ENCODE results near the gene MORN1.
A peak's percentile ranks its signal among the peaks of the same experiment; 100 is the strongest.

Gene MORN1

DNA sequence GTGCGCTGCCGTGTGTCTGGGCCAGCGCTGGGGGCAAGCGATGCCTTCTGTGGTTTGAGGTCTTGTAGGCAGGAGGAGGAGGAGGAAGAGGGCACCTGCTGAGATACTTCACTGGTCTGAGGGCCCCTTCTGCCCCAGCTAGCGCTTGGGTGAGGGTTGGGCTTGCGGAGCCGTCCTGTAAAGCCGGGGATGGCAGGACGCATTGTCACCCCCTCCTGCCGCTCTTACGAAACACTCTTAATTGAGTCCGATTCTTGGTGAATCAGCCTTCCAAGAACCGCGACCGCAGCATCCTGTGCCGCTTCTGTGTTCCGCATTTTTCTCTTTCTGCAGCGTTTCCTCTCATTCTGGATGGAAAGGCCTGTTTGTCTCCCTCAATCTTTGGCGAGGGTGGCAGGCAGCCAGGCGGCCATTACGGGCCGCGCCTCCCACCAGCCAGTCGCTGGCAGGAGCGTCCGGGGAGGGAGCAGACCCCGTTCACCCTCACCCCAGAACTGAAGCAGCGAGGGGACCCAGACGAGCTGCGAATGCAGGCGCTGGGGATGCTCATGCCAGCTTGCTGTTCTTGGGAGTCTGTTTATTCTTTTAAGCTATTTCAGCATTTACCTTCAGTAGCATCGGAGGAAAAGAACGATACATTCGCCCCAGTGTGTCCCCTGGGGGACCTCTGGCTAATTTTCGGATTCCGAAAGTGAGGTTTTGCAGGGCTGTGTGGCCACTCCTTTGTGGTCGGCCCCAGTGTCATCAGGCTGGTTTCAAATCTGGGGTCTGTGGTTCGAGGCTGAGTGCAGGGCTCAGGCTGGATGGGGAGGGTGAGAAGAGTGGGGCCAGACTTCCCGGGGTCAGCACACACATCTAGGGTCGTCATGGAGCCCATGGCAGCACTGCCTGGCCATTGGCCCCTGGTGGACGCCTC, 100.5 kb downstream of the MORN1 start:
- DNase-seq (ENCODE audit: low spot score) = peak; percentile 86

DNA sequence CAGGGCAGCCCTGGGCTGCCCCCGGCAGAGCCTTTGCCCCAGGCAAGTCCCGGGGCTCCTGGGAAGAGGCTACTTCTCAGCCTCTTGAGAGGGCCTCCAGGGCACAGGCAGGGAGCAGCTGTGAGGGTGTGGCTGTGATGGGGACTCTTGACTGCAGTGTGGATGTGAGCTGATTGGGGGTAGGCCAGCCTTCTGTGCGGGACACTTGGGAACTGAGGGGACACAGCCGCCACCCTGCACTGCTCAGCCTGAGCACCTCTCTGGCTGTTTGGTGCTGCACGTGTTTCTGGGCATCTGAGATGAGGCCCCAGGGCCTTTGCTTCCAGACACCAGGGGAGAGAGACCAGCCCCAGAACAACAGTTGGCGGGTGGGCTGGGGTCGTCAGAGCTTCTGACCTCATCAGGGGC, 101.2 kb downstream of the MORN1 start:
- DNase-seq (ENCODE audit: low spot score) = no peak

GRCh38 chr1:2289607-2290006, 101.7 kb downstream of the MORN1 start:
- no peak for DNase-seq (ENCODE audit: low spot score)

- DNase-seq (ENCODE audit: low spot score) = no peak
These were observed 102.4 kb downstream of the MORN1 start for GRCh38 chr1:2288816-2289536.

DNA sequence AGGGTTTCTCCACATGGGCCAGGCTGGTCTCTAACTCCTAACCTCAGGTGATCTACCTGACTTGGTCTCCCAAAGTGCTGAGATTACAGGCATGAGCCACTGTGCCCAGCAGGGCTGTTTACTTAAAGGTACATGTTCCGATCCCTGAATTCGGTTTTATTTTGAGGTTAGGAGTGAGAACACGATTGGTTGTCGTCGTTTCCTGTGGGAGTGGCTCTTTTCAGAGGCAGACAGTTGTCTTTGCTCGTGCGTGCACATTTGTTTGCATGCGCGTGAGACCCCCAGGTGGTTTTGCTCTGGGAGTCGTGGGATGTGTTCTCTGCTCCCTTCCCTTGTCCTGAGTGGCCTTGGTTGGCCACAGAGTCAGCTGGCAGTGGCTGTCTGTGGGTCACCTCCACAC, 103.0 kb downstream of the MORN1 start:
- no peak for DNase-seq (ENCODE audit: low spot score)

DNA sequence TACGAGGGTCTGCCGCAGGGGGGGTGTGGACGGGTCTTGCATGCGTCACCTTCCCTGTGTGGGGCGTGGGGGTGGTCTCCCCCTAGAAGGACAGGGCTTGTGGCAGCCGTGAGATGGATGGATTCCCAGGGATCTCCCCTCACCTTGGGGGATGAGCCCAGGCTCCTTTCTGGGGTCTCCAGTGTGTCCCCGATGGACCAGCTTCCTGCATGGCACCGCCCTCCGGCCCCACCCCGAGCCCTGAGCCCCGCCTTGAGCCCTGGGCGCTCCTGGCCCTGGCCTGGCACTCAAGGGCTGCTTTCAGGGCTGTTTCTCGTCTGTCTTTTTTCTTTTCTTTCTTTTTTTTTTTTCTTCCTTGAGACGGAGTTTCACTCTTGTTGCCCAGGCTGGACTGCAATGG, 103.7 kb downstream of the MORN1 start:
- DNase-seq (ENCODE audit: low spot score) = no peak

DNA sequence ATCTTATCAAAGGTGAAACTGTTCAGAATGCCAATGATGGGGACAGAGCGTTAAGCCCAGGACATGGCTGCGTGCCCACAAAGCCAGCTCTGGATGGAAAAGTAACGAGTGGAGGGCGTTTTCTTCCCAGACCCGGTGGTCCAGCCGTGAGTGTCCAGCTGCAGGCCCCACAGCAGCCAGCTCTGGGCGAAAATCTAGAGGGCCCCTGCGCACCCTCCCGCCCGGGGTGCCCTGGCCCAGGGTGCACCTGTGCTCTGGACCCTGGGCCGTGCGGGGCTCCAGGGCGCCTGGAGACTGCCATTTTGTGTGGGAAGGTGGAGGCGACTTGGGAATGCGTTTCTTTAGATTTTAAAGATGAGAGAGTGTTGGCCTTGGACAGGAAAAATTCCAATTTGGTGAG, 104.4 kb downstream of the MORN1 start:
- no peak for DNase-seq (ENCODE audit: low spot score)

DNA sequence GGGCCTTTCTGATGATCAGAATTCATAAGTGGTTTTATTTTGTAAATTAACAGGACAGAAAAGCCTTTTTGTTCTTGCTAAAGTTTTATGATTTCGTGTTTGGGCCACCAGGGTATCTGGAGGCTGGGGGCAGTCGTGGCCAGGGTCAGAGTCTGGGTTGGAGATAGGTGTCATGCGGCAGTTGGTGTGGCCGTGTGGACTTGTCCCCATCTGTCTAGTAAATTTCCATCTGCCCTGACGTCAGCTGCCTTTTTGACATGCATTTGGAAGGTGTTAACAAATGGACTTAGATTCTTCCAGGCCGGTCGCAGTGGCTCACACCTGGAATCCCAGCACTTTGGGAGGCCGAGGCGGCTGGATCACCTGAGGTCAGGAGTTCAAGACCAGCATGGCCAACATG, 106.4 kb downstream of the MORN1 start:
- DNase-seq (ENCODE audit: low spot score) = no peak

- no peak for DNase-seq (ENCODE audit: low spot score)
These were observed 107.1 kb downstream of the MORN1 start for GRCh38 chr1:2283991-2284895.

DNA sequence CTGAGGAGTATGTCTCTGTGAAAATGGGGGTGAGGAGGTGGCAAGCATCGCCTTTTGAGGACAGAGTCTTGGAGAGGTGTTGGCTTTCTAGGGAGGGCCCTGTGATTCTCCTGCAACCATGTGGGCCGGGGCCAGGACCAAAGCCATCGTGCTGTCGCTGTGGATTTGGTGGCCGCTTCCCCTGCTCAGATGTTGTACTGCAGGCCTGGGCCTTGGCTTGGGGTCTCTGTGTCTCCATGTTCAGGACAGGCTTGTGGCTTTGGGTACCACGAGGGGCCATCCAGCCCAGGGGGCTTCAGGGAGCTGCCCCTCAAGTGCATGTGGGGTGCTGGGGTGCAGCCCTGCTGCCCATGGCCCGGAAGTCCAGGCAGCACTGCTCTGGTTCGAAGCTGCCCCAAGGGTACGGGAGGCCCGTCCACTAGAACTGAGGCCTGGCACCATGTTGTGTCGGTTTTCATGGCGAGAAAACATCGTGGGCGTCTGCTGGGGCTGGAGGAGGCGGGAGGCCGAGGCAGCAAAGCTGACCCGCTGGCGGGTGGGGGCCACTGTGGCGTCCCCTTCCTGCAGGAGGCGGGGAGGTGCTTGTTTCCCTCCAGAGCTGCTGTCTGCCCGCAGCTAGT, 107.9 kb downstream of the MORN1 start:
- no peak for DNase-seq (ENCODE audit: low spot score)

DNA sequence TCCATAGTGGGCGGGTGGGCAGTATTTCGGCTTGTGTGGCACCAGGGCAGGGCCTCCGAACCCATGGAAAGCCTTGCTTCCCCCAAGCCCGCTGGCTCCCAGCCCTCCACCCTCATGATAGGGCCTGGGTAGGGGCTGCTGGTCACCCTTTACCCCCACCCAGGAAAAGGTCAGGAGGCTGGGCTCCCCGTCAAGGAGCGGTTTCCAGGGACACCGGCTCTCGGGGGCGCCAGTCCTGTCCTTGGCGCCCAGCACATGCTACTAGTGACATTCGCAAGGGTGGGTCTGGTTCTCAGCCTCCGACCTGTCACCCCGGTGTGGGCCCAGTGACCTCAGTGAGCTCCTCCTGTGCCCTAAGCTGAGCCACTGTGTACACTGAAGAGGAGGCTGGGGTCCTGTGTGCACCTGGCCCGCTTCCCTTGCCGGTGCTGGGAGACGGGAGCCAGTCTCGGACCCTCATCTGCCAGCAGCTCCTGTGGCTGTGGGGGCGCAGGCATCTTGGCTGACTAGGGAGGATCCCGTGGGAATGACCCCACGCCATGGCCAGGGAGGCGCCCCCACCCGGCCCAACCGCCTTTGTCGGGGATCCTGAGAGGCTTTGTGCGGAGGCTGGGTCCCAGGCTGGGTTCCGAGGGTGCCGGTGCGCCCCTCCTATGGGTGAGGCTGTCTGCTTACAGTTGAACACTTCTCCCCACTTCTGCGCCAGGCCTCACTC, 108.6 kb downstream of the MORN1 start:
- no peak for DNase-seq (ENCODE audit: low spot score)

DNA sequence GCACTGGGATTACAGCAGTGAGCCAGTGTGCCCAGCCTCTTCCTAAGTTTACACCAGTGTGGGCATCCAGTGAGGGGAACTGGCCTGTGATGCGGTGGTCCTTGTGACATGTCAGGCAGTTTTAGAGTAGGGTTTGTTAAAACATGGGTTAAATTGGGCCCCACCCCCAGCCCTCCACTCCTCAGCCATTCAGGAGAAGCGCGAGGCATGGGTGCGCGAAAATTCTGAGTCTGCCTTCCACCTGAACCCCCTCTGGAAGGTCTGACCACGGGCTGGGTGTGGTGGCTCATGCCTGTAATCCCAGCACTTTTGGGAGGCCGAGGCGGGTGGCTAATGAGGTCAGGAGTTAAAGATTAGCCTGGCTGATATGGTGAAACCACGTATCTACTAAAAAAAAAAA, 111.5 kb downstream of the MORN1 start:
- DNase-seq (ENCODE audit: low spot score) = no peak

DNA sequence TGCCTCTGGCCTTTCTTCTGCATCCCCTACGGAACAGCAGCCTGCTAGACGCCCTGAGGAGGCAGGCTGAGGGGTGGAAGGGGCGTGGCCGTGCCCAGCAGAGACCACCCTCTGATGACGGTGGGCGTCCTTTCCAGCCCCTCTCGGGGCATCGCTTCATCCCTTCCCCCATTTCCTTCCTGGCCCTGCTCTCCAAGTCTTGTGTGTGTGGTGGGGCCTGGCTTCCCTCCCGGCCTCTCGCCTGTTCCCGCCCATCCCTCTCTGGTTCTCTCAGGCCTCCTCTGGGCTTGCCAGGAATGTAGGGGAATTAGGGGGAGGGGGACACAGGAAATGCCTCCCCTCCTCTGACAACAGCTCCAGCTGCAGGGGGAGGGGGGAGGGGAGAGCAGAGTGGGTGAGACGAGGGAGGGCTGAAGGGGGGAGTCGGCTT, 112.1 kb downstream of the MORN1 start:
- peak; percentile 49 for DNase-seq (ENCODE audit: low spot score)

DNA sequence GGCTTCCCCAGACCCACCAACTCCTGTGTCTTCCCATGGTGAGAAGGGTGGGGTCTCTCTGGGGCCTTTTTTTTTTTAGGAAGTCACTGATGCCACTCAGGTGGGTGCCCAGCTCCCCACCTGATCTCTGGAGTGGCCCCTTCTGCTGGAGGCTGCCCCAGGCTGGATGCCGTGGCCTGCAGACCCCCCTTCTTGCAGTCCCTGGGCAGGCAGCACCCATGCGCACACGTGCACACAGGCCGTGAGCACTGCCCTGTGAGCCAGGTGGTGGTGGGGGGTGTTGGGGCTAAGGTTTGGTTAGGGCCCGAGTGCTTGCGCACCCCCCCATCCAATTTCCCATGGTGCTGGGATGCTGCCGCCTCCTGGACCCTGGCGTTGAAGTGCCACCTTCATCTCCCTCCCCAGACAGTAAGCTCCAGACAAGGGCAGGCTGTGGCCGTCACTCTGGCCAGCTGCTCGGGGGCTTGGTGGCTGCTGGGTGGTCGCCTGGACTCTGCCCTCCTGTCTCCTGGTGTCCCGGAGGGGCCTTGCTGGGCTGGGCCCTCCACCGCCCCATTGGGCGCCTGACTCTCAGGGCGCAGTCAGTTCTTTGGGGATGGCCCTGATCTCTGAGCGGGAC, 112.7 kb downstream of the MORN1 start:
- DNase-seq (ENCODE audit: low spot score) = no peak

DNA sequence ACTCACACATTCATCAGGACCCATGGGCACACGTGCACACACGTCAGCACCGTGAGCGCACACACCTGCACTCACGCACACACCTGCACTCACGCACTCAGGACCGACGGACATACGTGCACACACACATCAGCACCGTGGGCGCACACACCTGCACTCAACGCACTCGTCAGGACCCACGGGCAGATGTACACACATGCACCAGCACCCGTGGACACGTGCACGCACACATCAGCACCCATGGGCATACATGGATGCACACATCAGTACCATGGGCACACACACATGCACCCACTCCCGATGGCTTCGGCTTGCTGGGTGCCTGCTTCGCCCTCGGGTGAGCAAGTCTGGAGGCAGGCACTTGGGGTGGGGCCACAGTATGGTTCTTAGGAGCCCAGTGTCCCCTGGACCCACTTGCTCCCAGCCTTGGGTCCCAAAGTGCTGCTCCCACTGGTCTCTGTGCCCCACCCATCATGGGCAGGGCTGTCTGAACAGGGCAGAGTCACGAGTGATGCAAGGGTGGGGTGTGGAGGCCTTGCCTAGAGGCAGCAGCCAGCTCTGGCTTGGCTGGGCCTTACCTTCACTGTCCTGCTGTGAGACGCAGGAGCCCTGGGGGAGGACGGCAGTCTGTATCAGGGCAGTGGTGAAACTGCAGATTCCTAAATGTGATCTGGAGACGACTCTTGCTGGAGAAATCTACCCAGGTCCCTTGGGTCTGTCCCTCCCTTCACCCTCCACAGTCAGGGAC, 113.4 kb downstream of the MORN1 start:
- DNase-seq (ENCODE audit: low spot score) = no peak

GRCh38 chr1:2276803-2277580, 114.4 kb downstream of the MORN1 start:
- no peak for DNase-seq (ENCODE audit: low spot score)

- no peak for DNase-seq (ENCODE audit: low spot score)
These were observed 115.4 kb downstream of the MORN1 start for GRCh38 chr1:2275796-2276536.

DNA sequence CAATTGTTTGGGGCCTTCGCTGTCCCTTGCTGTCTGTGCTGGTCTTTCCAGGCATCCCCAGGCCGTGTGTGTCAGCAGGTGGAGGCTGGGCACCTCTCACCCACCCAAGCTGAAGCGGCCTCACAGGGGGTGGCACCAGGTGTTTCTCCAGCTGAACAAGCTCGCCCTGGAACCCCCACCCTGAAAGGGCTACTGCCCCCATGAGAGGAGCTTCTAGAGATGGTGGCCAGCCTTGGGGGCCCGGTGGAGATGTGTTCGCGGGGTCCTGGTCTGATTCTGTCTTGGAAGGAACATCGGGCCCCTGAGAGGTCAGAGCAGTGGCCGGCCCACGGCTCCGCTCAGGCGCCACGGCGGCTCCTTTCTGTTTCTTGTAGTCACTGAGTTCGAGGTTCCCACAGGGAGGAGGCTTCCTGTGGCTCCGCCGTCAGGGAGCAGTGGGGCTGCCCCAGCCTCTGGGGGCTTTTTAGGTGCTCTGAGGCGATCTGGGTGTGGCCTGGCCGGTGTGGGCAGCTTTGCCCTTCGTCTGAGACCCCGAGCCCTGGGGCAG, 116.4 kb downstream of the MORN1 start:
- no peak for DNase-seq (ENCODE audit: low spot score)

Data from Ammon's horn (tissue), 1 donor.